NCI-H146 treated with DMSO at 0.1 percent for 48 hours (cell line): ENCODE measurements around the gene RXYLT1.
"Not testable (repeated sequence)": the region's sequence is repeated elsewhere in the genome, so short reads cannot be mapped to it uniquely, and the experiment has no call there.

ENCODE experiments used
- DNase-seq: peaks from one replicate; lab custom pipeline; 2025; ENCODE audit not compliant: unreplicated experiment; lab: John Stamatoyannopoulos, UW

The RXYLT1 gene

GRCh38 chr12:63779498-63780481, at the start of gene RXYLT1:
TSS of gene RXYLT1 (plus strand) at chr12:63779909. CDS start at chr12:63779961, 52 bp downstream.
- peak; percentile 73 for DNase-seq

DNA sequence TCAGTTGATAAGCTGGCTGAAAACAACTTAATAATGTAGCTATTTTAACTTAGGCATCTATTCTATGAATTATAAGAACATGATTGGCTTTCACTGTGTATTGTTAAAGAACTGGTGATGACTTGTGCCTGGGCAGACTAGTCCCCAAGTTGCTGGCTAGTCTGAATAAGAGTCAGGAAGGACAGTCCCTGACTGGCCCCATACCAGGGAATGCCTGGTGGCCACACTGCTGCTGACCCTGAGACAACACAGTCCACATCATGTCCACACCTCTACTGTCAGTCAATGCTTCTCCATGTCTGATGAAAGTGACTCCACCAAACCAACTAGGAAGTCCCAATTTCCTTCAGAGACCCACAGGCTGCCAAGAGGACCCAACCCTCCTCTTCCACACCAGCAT, 46.9 kb upstream of the RXYLT1 start:
- DNase-seq, result not testable (repeated sequence)

GRCh38 chr12:63733585-63733984, 46.1 kb upstream of the RXYLT1 start:
- not testable (repeated sequence) for DNase-seq

DNA sequence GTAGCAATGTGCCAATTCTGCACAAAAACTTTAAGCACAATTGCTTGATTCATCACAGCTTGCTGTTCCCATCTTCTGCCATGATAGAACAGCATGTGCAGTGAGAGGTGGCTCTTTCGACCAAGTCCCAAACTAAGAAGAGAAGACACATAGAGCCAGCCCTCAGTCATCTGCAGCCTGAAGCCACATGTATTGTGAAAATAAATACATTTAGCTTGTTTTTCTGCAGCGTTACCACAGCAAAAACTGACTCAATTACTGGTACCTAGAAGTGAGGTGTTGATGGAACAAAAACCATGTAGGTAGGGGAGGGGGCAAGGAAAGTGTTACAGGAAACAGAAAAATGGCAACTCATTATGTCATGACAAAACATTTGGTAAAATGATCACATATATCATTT, 39.2 kb upstream of the RXYLT1 start:
- DNase-seq, result not testable (repeated sequence)

GRCh38 chr12:63741431-63741830, 38.3 kb upstream of the RXYLT1 start:
- not testable (repeated sequence) for DNase-seq

- DNase-seq, result not testable (repeated sequence)
Measured at GRCh38 chr12:63744110-63744509, 35.6 kb upstream of the RXYLT1 start.

- DNase-seq, result not testable (repeated sequence)
Measured at GRCh38 chr12:63746470-63746869, 33.2 kb upstream of the RXYLT1 start.

GRCh38 chr12:63747136-63747535, 32.6 kb upstream of the RXYLT1 start:
- DNase-seq, result not testable (repeated sequence)

GRCh38 chr12:63747553-63747952, 32.2 kb upstream of the RXYLT1 start:
- no peak for DNase-seq

DNA sequence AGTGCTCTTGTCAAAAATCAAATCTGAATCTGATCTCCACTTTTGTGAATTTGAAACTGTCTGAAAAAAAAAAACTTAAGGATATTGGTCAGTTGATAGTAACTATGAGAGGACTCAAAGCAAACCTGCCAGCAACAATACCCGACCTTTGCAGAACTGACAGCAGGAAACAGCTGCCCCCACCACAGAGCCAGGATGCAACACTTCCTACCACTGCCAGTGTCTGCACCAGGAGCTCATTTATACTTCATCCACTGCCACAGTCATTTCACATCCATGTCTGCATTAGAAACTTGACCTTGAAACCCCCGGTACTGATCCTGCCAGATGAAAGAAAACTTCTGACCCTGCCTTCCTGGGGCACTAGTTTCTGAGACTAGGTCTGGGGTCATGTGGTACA, 27.4 kb upstream of the RXYLT1 start:
- DNase-seq, result no peak

DNA sequence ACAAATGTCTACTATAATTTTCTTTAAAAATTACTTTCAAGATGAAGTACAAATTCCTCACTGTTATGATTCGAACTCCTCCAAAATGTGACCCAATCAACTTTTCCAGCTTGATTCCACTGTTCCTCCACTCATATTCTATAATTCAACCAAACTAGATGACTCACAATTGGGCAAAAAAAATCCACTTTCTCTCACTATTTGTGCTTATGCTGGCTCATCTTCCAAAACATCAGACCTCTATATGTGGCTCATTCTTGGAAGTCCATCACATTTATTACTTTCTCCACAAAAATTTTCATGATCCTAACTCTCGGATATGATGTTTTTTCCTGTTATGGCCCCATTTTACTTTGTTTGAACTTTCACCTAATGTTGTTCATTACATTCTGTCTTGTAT, 26.9 kb upstream of the RXYLT1 start:
- DNase-seq, result no peak

GRCh38 chr12:63753743-63754142, 26.0 kb upstream of the RXYLT1 start:
- no peak for DNase-seq

GRCh38 chr12:63764481-63764880, 15.2 kb upstream of the RXYLT1 start:
- no peak for DNase-seq

DNA sequence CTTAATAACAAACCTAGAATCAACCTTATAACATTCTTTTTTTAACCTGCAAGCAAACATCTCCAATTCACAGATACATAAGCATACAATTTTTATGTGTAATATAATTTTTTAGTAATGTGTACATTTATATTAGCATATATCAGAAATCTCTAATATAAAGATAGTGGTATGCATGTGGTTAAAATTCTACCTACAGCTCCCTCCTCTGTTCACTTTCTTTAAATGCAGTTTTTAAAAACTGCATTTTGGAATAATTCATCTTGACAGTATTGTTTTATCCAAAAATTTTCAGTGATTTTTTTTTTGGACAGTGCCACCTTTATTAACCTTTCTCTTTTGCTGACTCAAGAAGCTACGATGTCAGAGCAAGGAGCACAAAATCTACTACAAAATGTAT, 13.2 kb upstream of the RXYLT1 start:
- no peak for DNase-seq

DNA sequence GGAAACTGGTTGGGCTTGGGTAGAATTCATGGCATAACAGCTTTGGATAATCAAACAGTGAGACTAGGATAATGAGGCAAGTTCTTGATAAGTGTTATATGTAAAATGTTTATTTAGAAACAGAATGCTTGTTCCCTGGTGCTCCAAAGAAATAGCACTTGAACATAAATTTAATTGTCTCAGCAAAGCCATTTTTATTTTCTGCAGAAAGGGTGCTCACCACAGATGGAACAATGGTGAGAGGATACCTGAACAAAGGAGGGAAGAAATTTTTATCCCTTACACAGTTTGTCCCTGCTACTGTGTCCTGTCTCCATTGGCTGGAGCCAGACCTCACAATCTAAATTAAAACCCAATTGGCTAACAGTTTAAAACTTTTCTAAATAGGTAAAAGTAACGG, 9.3 kb upstream of the RXYLT1 start:
- no peak for DNase-seq

DNA sequence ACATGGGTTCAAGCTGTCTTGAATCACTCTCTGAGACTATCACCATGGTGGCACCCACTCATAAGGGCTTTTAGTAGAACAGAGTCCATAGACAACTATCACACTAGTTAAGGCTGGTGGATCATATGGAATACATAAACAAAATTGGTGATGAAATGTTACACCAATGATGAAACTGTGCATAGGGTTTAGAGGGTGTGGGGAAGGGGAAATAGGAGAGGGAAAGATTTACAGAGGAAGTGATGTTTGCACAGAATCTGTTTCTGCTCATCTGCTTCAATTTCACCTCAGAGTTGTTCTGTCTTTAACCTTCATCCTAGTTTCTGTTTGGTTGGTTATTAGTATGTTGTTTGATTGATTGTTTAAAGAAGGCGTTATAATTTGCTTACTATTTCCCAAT, 2.4 kb upstream of the RXYLT1 start:
- no peak for DNase-seq

- no peak for DNase-seq
Measured at GRCh38 chr12:63782466-63782865, 2.8 kb downstream of the RXYLT1 start.

GRCh38 chr12:63787306-63787705, 7.6 kb downstream of the RXYLT1 start:
- DNase-seq, result no peak

DNA sequence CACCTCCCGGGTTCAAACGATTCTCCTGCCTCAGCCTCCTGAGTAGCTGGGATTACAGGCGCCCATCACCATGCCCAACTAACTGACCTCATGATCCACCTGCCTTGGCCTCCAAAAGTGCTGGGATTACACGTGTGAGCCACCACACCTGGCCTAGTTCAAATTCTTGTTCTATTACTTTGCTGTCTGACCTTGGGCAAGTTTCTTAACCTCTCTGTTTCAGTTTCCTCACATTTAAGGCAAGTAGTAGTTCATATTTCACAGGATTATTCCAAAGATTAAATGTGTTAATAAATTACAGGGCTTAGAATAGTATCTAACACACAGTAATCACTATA, 10.9 kb downstream of the RXYLT1 start:
- no peak for DNase-seq

- DNase-seq, result peak; percentile 72
Measured at GRCh38 chr12:63792338-63792737, 12.6 kb downstream of the RXYLT1 start.

DNA sequence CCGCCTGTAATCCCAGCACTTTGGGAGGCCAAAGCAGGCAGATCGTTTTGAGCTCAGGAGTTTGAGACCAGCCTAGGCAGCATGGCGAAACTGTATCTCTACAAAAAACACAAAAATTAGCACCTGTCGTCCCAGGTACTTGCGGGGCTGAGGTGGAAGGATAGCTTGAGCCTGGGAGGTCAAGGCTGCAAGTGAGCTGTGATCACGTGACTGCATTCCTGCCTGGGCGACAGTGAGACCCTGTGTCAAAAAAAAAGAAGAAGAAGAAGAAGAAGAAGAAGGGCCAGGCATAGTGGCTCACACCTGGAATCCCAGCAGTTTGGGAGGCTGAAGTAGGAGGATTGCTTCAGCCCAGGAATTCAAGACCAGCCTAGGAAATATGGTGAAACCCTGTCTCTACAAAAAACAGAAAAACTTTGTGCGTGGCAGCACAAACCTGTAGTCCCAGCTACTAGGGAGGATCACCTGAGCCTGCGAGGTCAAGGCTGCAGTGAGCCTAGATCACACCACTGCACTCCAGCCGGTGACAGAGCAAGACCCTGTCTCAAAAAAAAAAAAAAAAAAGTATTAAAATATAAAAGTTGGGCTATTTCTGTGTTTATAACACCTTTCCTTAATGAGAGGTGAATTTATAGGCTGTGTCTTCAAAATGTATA, 15.5 kb downstream of the RXYLT1 start:
- no peak for DNase-seq

DNA sequence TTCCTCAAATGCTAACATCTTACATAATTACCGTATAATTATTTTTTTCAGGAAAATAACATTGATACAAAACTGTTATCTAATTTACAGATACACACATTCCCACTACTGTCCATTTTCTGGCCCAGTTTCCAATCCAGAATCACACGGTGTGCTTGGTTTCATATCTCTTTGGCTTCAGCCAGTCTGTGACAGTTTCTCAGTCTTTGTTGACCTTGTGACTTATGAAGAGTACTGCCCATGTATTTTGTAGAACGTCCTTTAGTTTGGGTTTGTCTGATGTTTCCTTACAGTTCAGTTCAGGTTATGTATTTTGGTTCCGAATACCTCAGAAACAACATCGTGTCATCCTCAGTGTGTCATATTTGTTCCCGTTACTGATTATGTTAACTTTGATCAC, 16.2 kb downstream of the RXYLT1 start:
- DNase-seq, result no peak
